Panc1 (cell line): ENCODE data around the gene MEGF9.

Experiments
- SIN3A ChIP-seq: IDR thresholded peaks from 2 replicates; pipeline ENCODE4 v1.6.1; 2012; ENCODE audit warnings: low read depth, mild to moderate bottlenecking, low read length, moderate library complexity, borderline replicate concordance; ENCODE audit not compliant: insufficient read depth
- TF ChIP-seq, protein P1 (sequence below): fragments of 450-650 bp; IDR thresholded peaks from 2 replicates; pipeline ENCODE4 v1.5.1; 2017; ENCODE audit warnings: mild to moderate bottlenecking
- TF ChIP-seq, protein P2 (sequence below), 2 experiments: IDR thresholded peaks; 2 replicates each; pipeline ENCODE4 v1.6.1; 2011 to 2012; ENCODE audit warnings: low read depth in 2 of 2, control low read depth in 1 of 2, low read length in 1 of 2, mild to moderate bottlenecking in 1 of 2, moderate library complexity in 1 of 2; ENCODE audit not compliant: insufficient read depth in 1 of 2

DNA sequence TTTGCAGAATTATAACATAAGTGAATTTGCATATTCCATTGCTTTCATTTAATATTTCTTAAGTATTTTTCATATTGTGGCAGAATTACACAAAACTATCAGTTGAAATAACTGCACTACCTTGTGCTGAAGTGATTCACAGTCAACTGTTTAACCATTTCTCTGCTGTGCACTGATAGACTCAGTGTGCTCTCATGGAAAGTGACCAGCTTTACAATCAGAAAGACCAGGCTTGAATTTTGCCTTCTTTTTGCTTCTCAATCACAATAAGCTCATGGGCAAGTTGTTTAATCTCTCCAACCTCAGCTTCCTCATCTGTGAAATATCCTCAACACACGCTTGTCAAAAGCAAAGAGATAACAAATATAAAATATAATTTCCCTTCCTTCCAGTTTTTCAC is 152.6 kb downstream of the MEGF9 start:
- TF ChIP-seq SIN3A, result no peak
- TF ChIP-seq, protein P1, sequence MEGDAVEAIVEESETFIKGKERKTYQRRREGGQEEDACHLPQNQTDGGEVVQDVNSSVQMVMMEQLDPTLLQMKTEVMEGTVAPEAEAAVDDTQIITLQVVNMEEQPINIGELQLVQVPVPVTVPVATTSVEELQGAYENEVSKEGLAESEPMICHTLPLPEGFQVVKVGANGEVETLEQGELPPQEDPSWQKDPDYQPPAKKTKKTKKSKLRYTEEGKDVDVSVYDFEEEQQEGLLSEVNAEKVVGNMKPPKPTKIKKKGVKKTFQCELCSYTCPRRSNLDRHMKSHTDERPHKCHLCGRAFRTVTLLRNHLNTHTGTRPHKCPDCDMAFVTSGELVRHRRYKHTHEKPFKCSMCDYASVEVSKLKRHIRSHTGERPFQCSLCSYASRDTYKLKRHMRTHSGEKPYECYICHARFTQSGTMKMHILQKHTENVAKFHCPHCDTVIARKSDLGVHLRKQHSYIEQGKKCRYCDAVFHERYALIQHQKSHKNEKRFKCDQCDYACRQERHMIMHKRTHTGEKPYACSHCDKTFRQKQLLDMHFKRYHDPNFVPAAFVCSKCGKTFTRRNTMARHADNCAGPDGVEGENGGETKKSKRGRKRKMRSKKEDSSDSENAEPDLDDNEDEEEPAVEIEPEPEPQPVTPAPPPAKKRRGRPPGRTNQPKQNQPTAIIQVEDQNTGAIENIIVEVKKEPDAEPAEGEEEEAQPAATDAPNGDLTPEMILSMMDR, result no peak
- TF ChIP-seq, protein P2, sequence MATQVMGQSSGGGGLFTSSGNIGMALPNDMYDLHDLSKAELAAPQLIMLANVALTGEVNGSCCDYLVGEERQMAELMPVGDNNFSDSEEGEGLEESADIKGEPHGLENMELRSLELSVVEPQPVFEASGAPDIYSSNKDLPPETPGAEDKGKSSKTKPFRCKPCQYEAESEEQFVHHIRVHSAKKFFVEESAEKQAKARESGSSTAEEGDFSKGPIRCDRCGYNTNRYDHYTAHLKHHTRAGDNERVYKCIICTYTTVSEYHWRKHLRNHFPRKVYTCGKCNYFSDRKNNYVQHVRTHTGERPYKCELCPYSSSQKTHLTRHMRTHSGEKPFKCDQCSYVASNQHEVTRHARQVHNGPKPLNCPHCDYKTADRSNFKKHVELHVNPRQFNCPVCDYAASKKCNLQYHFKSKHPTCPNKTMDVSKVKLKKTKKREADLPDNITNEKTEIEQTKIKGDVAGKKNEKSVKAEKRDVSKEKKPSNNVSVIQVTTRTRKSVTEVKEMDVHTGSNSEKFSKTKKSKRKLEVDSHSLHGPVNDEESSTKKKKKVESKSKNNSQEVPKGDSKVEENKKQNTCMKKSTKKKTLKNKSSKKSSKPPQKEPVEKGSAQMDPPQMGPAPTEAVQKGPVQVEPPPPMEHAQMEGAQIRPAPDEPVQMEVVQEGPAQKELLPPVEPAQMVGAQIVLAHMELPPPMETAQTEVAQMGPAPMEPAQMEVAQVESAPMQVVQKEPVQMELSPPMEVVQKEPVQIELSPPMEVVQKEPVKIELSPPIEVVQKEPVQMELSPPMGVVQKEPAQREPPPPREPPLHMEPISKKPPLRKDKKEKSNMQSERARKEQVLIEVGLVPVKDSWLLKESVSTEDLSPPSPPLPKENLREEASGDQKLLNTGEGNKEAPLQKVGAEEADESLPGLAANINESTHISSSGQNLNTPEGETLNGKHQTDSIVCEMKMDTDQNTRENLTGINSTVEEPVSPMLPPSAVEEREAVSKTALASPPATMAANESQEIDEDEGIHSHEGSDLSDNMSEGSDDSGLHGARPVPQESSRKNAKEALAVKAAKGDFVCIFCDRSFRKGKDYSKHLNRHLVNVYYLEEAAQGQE (IDR thresholded peaks at IDR 0.05; ENCODE audit: insufficient read depth in 1 of 2, low read depth in 2 of 2, low read length in 1 of 2), result no peak
